PFSK-1 (cell line): Measurements from ENCODE around the gene RHEB.

Source experiments
- FOXP2 ChIP-seq: optimal IDR thresholded peaks from 2 replicates; pipeline ENCODE3; 2011; ENCODE audit warnings: borderline replicate concordance, control low read depth, inconsistent platforms; ENCODE audit not compliant: insufficient read depth; ENCODE audit errors: extremely low read length, extremely low read depth
- POLR2AphosphoS5 ChIP-seq: IDR thresholded peaks from 2 replicates; pipeline ENCODE4 v1.6.1; 2012; ENCODE audit warnings: low read depth, mild to moderate bottlenecking, control low read depth, low read length, moderate library complexity
- REST ChIP-seq, 2 experiments: IDR thresholded peaks; 2 replicates each; pipeline versions ENCODE4 v1.6.1 to v1.8.0; 2011 to 2012; ENCODE audit warnings: low read depth in 2 of 2, low read length in 2 of 2, control low read depth in 1 of 2, inconsistent platforms in 1 of 2, mild to moderate bottlenecking in 1 of 2, moderate library complexity in 1 of 2; ENCODE audit not compliant: insufficient read depth in 1 of 2
- SIN3A ChIP-seq: IDR thresholded peaks from 2 replicates; pipeline ENCODE4 v1.6.1; 2012; ENCODE audit warnings: mild to moderate bottlenecking, low read length, moderate library complexity, borderline replicate concordance; ENCODE audit not compliant: insufficient read depth
- TAF1 ChIP-seq: IDR thresholded peaks from 2 replicates; pipeline ENCODE4 v1.6.1; 2012; ENCODE audit warnings: low read length, control low read depth, borderline replicate concordance; ENCODE audit not compliant: insufficient read depth

GRCh38 chr7:151491859-151492258 is 27.8 kb downstream of the RHEB start:
- TF ChIP-seq TAF1 (no peak), POLR2AphosphoS5 (no peak), REST (IDR thresholded peaks at IDR 0.05; ENCODE audit: insufficient read depth in 1 of 2, low read depth in 2 of 2, low read length in 2 of 2) (no peak), SIN3A (no peak), FOXP2 (no peak)
